IMR-90 (cell line): Measurements from ENCODE around the gene GNL3.

Source experiments
- CHD1 ChIP-seq: IDR thresholded peaks from 2 replicates; pipeline ENCODE4 v1.6.1; 2012; ENCODE audit warnings: low read depth, low read length, improper control_type of control experiment
- CTCF ChIP-seq: conservative IDR thresholded peaks from 2 replicates; pipeline ENCODE4 v1.5.1; 2012; ENCODE audit warnings: mild to moderate bottlenecking, low read depth, low read length, improper control_type of control experiment
- MAFK ChIP-seq: IDR thresholded peaks from 2 replicates; pipeline ENCODE4 v1.6.1; 2012; ENCODE audit warnings: low read depth, low read length, improper control_type of control experiment
- RFX5 ChIP-seq: IDR thresholded peaks from 2 replicates; pipeline ENCODE4 v1.8.0; 2012; ENCODE audit warnings: low read depth, mild to moderate bottlenecking, low read length, moderate library complexity

GRCh38 chr3:52721002-52721729 lies 35.3 kb downstream of the GNL3 start:
- TF ChIP-seq CTCF (no peak), MAFK (no peak), CHD1 (no peak), RFX5 (no peak)
